Measurements from ENCODE around the gene ARHGDIG. TPM values are rescaled to one million over a fixed set of nuclear protein-coding genes. Genes with fewer than 3 reads are reported as not detected.

Gene ARHGDIG
- total RNA-seq, 2 experiments from 2014 or later: not detected

GRCh38 chr16:284204-285120 is 4.1 kb downstream of the ARHGDIG start:
- ChIA-PET POLR2A (interaction anchor here (0.5 kb wide), 1 partner anchor 45 kb away, joined by 3 read pairs; no protein-coding TSS in a partner anchor), CTCF (no interaction called here)
- Mint-ChIP-seq H3K9me3 (no peaks in the 10 kb centered on the region), H3K27me3 (peaks cover 3% of the 10 kb centered on the region), H3K36me3 (ENCODE audit: low read depth) (peaks cover 9% of the 10 kb centered on the region), H3K4me1 (ENCODE audit: low read depth) (no peaks in the 10 kb centered on the region), H3K27ac (no peak overlapping the region), H3K4me3 (no peak overlapping the region)
- intact Hi-C loops (cut with micrococcal nuclease): no loop called here
- no peak for TF ChIP-seq CTCF (IDR thresholded peaks at IDR 0.05)
- ATAC-seq: no peak
- DNase-seq: no peak

GRCh38 chr16:285146-286055 is 5.0 kb downstream of the ARHGDIG start:
- no peak for TF ChIP-seq CTCF (IDR thresholded peaks at IDR 0.05)
- intact Hi-C loops (cut with micrococcal nuclease): no loop called here

GRCh38 chr16:286491-287297 is 6.3 kb downstream of the ARHGDIG start:
- CTCF ChIA-PET: no interaction called here
- TF ChIP-seq CTCF (IDR thresholded peaks at IDR 0.05): no peak
- ATAC-seq: no peak

More at GRCh38 chr16:285146-286055, 5.0 kb downstream of the ARHGDIG start:
- ChIA-PET POLR2A (interaction anchor here (0.5 kb wide), 1 partner anchor 46 kb away, joined by 3 read pairs; no protein-coding TSS in a partner anchor), CTCF (no interaction called here)
- H3K9me3 Mint-ChIP-seq: no peaks in the 10 kb centered on the region
- no peak for ATAC-seq
- no peak overlapping the region for H3K4me3 Mint-ChIP-seq
- no peak for DNase-seq
- no peaks in the 10 kb centered on the region for H3K4me1 Mint-ChIP-seq (ENCODE audit: low read depth)
- peaks cover 3% of the 10 kb centered on the region for H3K27me3 Mint-ChIP-seq
- H3K27ac Mint-ChIP-seq: no peak overlapping the region
- peaks cover 9% of the 10 kb centered on the region for H3K36me3 Mint-ChIP-seq (ENCODE audit: low read depth)

GRCh38 chr16:287298-287811 is 7.0 kb downstream of the ARHGDIG start:
- ATAC-seq (no peak), DNase-seq (no peak)
- Mint-ChIP-seq H3K27ac (no peak overlapping the region), H3K4me1 (ENCODE audit: low read depth) (no peaks in the 10 kb centered on the region), H3K4me3 (no peak overlapping the region), H3K9me3 (no peaks in the 10 kb centered on the region), H3K27me3 (no peaks in the 10 kb centered on the region), H3K36me3 (ENCODE audit: low read depth) (peaks cover 9% of the 10 kb centered on the region)
- TF ChIP-seq CTCF (IDR thresholded peaks at IDR 0.05): no peak
- ChIA-PET POLR2A (no interaction called here), CTCF (no interaction called here)
- intact Hi-C loops (cut with micrococcal nuclease): no loop called here

More at GRCh38 chr16:286491-287297, 6.3 kb downstream of the ARHGDIG start:
- Mint-ChIP-seq H3K27ac (no peak overlapping the region), H3K4me1 (ENCODE audit: low read depth) (no peaks in the 10 kb centered on the region), H3K36me3 (ENCODE audit: low read depth) (peaks cover 9% of the 10 kb centered on the region), H3K4me3 (no peak overlapping the region), H3K9me3 (no peaks in the 10 kb centered on the region), H3K27me3 (peaks cover 3% of the 10 kb centered on the region)
- POLR2A ChIA-PET: no interaction called here
- no peak for DNase-seq
- intact Hi-C loops (cut with micrococcal nuclease): no loop called here

Measured in activated CD8-positive, alpha-beta T cell treated with anti-CD3 and anti-CD28 coated beads for 36 hours (primary cell).